IgD-negative memory B cell (primary cell): ENCODE measurements around the gene CIROP. TPM values are rescaled to one million over a fixed set of nuclear protein-coding genes. Genes with fewer than 3 reads are reported as not detected.
A peak's percentile ranks its signal among the peaks of the same experiment; 100 is the strongest.

Experiments
- H3K27ac Mint-ChIP-seq, 3 donors: one replicate each; pipeline ENCODE4 v1.8.0; 2020 to 2022; ENCODE audit warnings: mild to moderate bottlenecking in 3 of 3, mixed read lengths in 3 of 3, moderate library complexity in 1 of 3
- H3K27me3 Mint-ChIP-seq: one replicate; pipeline ENCODE4 v1.8.0; 2021; ENCODE audit warnings: mixed read lengths
- H3K36me3 Mint-ChIP-seq: one replicate; pipeline ENCODE4 v1.8.0; 2020; ENCODE audit warnings: mild to moderate bottlenecking, mixed read lengths
- H3K4me1 Mint-ChIP-seq, 3 donors: one replicate each; pipeline ENCODE4 v1.8.0; 2020 to 2022; ENCODE audit warnings: mixed read lengths in 3 of 3, mild to moderate bottlenecking in 1 of 3
- H3K4me3 Mint-ChIP-seq, 4 donors: one replicate each; pipeline ENCODE4 v1.8.0; 2020 to 2022; ENCODE audit warnings: mild to moderate bottlenecking in 4 of 4, mixed read lengths in 4 of 4, moderate library complexity in 3 of 4
- H3K9me3 Mint-ChIP-seq, 3 donors: one replicate each; pipeline ENCODE4 v1.8.0; 2020 to 2021; ENCODE audit warnings: mixed read lengths in 3 of 3, mild to moderate bottlenecking in 1 of 3
- polyA plus RNA-seq: library from polyadenylated mRNA; unstranded; fragments of 300-500 nt; fragmentation: Illumina TruSeq; gene quantifications from one replicate; pipeline ENCODE4 v1.2.3, GENCODE V29; 2021

Gene CIROP
- polyA plus RNA-seq, 1 donor from 2014 or later = not detected

DNA sequence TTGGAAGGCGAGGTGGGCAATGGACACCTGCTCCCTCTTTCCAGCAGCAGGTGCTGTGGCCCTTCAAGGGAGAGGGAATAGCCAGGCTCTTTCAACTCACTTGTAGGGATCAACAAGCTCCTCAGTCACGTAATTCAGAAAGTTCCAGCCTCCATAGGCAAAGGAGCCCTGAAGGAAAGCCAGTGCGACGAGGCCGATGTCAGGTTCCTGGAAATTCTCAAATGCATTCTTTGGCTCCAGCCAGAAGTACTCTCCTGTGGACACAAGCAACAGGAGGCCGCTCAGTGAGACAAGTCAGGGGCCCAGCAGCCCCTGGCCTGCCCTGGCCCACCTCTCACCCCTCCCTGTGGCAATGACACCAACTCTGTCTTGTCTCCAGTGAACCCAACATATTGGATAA, 35.6 kb upstream of the CIROP start:
- H3K4me1 Mint-ChIP-seq = peaks cover 0 to 2% (median 0%) of the 10 kb centered on the region in 3 donors
- no peak overlapping the region for H3K27ac Mint-ChIP-seq
- H3K36me3 Mint-ChIP-seq = no peaks in the 10 kb centered on the region
- no peaks in the 10 kb centered on the region for H3K9me3 Mint-ChIP-seq
- H3K4me3 Mint-ChIP-seq = no peak overlapping the region
- no peaks in the 10 kb centered on the region for H3K27me3 Mint-ChIP-seq

- Mint-ChIP-seq H3K27me3 (no peaks in the 10 kb centered on the region), H3K27ac (no peak overlapping the region), H3K4me3 (no peak overlapping the region), H3K36me3 (no peaks in the 10 kb centered on the region), H3K9me3 (no peaks in the 10 kb centered on the region), H3K4me1 (peaks cover 0 to 2% (median 0%) of the 10 kb centered on the region in 3 donors)
Measured at GRCh38 chr14:23139874-23140273, 35.1 kb upstream of the CIROP start.

GRCh38 chr14:23137813-23138535, 33.2 kb upstream of the CIROP start:
- no peaks in the 10 kb centered on the region for H3K9me3 Mint-ChIP-seq
- no peaks in the 10 kb centered on the region for H3K36me3 Mint-ChIP-seq
- H3K4me1 Mint-ChIP-seq = no peaks in the 10 kb centered on the region
- H3K27ac Mint-ChIP-seq = no peak overlapping the region
- no peaks in the 10 kb centered on the region for H3K27me3 Mint-ChIP-seq
- no peak overlapping the region for H3K4me3 Mint-ChIP-seq

DNA sequence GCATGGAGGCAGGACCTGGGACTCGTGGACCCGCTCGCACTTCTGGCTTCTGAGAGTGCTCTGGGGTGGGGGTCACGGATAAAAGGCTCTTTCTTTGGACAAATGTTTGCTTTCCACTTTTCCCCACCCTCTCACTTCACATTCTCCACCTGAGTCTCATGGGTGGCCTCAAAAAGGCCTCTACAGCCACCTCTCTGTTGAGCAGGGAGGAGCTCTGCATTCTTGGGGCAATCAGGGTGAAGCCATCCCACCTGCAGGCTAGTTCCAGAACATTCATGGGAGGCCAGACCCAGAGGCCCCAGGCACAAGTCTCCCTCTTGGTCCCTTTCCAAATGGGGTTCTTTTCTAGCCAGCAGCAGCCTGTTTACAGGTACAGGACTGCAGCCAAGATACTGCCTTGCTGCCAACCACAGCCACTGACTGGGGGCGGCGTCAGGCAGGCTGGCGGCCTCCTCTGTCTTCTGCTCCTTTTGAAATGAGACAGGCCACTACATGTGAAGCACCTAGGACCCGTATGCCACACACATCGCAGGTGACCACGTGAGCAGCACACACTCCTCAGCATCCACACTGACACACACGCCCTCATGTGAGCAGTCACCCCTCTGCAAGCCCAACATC, 32.5 kb upstream of the CIROP start:
- H3K27me3 Mint-ChIP-seq = no peaks in the 10 kb centered on the region
- no peak overlapping the region for H3K27ac Mint-ChIP-seq
- H3K4me1 Mint-ChIP-seq = no peaks in the 10 kb centered on the region
- no peaks in the 10 kb centered on the region for H3K9me3 Mint-ChIP-seq
- no peaks in the 10 kb centered on the region for H3K36me3 Mint-ChIP-seq
- H3K4me3 Mint-ChIP-seq = peak overlapping the region in 1 of 4 donors; percentile 81

GRCh38 chr14:23136566-23137133, 31.9 kb upstream of the CIROP start:
- no peaks in the 10 kb centered on the region for H3K9me3 Mint-ChIP-seq
- no peaks in the 10 kb centered on the region for H3K27me3 Mint-ChIP-seq
- no peaks in the 10 kb centered on the region for H3K36me3 Mint-ChIP-seq
- no peaks in the 10 kb centered on the region for H3K4me1 Mint-ChIP-seq
- H3K4me3 Mint-ChIP-seq = no peak overlapping the region
- peak overlapping the region in 1 of 3 donors; percentile 24 for H3K27ac Mint-ChIP-seq

DNA sequence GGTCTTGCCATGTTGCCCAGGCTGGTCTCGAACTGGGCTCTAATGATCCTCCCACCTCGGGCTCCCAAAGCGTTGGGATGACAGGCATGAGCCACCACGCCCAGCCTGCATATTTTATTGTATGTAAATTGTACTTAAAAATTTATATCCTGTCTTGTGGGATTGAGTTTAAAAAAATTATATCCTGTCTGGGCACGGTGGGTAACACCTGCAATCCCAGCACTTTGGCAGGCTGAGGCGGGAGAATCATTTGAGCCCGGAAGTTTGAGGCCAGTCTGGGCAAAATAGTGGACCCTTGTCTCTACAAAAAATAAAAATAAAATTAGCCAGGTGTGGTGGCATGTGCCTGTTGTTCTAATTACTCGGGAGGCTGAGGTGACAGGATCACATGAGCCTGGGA, 28.2 kb upstream of the CIROP start:
- Mint-ChIP-seq H3K4me1 (peaks cover 5 to 22% (median 7%) of the 10 kb centered on the region in 3 donors), H3K27me3 (no peaks in the 10 kb centered on the region), H3K36me3 (no peaks in the 10 kb centered on the region), H3K9me3 (peaks cover 0 to 2% (median 0%) of the 10 kb centered on the region in 3 donors), H3K27ac (no peak overlapping the region), H3K4me3 (peak overlapping the region in 1 of 4 donors; percentile 54)

DNA sequence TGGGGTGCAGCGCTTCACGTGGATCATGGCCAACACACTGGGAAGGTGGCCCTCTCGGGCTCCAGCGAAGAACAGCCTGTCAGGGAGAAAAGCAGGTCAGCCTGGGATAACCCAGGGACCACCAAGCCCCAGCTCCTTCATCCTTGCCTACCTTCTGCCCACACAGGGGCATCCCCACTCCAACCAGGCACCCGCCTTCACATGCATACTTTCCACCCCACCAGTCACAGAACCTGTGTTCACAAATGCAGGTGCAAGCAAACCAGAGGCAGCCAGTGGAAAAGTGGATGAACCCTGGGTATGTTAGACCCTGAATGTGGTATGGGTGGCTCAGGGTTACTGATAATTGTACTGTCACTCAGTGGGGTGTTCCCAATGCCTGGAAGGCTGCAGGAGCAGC, 26.7 kb upstream of the CIROP start:
- Mint-ChIP-seq H3K27ac (no peak overlapping the region), H3K4me1 (peaks cover 7 to 22% (median 10%) of the 10 kb centered on the region in 3 donors), H3K36me3 (no peaks in the 10 kb centered on the region), H3K27me3 (no peaks in the 10 kb centered on the region), H3K4me3 (no peak overlapping the region), H3K9me3 (peaks cover 0 to 2% (median 0%) of the 10 kb centered on the region in 3 donors)

GRCh38 chr14:23130871-23131270, 26.1 kb upstream of the CIROP start:
- peaks cover 0 to 2% (median 0%) of the 10 kb centered on the region in 3 donors for H3K9me3 Mint-ChIP-seq
- H3K27me3 Mint-ChIP-seq = no peaks in the 10 kb centered on the region
- no peak overlapping the region for H3K4me3 Mint-ChIP-seq
- H3K4me1 Mint-ChIP-seq = peaks cover 7 to 22% (median 10%) of the 10 kb centered on the region in 3 donors
- H3K27ac Mint-ChIP-seq = peak overlapping the region in 1 of 3 donors; percentile 29
- H3K36me3 Mint-ChIP-seq = no peaks in the 10 kb centered on the region

DNA sequence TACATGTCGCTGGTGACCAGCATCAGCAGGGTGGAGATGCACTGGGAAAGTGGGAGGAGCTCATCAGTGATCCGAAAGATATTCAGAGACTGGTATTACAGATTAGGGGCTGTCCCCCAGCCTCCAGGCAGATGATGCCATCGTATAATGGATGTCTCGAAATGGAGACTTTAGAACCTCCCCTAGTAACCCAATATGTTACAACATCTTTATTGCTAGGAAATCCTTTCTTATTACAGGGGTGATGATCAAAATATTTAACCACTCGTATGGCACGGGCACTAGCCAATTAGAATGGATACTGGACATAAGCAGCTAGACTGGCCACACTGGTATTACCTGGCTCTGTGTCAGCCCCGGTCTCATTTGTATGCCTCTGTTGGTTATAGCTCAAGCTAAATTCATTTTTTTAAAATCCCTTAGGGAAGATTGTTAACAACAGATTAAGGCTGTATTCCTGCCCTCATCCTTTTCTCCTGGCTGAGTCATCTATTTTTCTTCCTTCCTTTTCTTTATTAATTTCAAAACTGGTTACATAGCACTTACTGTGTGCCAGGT, 25.0 kb upstream of the CIROP start:
- H3K27ac Mint-ChIP-seq = peak overlapping the region in 1 of 3 donors; percentile 81
- no peak overlapping the region for H3K4me3 Mint-ChIP-seq
- H3K4me1 Mint-ChIP-seq = peaks cover 7 to 22% (median 10%) of the 10 kb centered on the region in 3 donors
- peaks cover 0 to 2% (median 0%) of the 10 kb centered on the region in 3 donors for H3K9me3 Mint-ChIP-seq
- no peaks in the 10 kb centered on the region for H3K27me3 Mint-ChIP-seq
- no peaks in the 10 kb centered on the region for H3K36me3 Mint-ChIP-seq

GRCh38 chr14:23128969-23129758, 24.4 kb upstream of the CIROP start:
- Mint-ChIP-seq H3K27me3 (no peaks in the 10 kb centered on the region), H3K36me3 (no peaks in the 10 kb centered on the region), H3K4me3 (no peak overlapping the region), H3K4me1 (peaks cover 7 to 25% (median 10%) of the 10 kb centered on the region in 3 donors), H3K27ac (peak overlapping the region in 2 of 3 donors; percentile 4 to 81), H3K9me3 (peaks cover 0 to 2% (median 0%) of the 10 kb centered on the region in 3 donors)

GRCh38 chr14:23127861-23128260, 23.1 kb upstream of the CIROP start:
- Mint-ChIP-seq H3K9me3 (peaks cover 0 to 2% (median 0%) of the 10 kb centered on the region in 3 donors), H3K4me1 (peaks cover 10 to 28% (median 11%) of the 10 kb centered on the region in 3 donors), H3K27me3 (no peaks in the 10 kb centered on the region), H3K36me3 (no peaks in the 10 kb centered on the region), H3K27ac (no peak overlapping the region), H3K4me3 (no peak overlapping the region)

GRCh38 chr14:23126548-23127278, 21.9 kb upstream of the CIROP start:
- H3K9me3 Mint-ChIP-seq = peaks cover 0 to 2% (median 0%) of the 10 kb centered on the region in 3 donors
- peaks cover 14 to 32% (median 16%) of the 10 kb centered on the region in 3 donors for H3K4me1 Mint-ChIP-seq
- H3K4me3 Mint-ChIP-seq = no peak overlapping the region
- no peaks in the 10 kb centered on the region for H3K27me3 Mint-ChIP-seq
- H3K27ac Mint-ChIP-seq = no peak overlapping the region
- H3K36me3 Mint-ChIP-seq = no peaks in the 10 kb centered on the region

GRCh38 chr14:23125933-23126524, 21.2 kb upstream of the CIROP start:
- Mint-ChIP-seq H3K4me3 (no peak overlapping the region), H3K27me3 (no peaks in the 10 kb centered on the region), H3K36me3 (no peaks in the 10 kb centered on the region), H3K4me1 (peaks cover 21 to 34% (median 21%) of the 10 kb centered on the region in 3 donors), H3K9me3 (peaks cover 0 to 2% (median 0%) of the 10 kb centered on the region in 3 donors), H3K27ac (no peak overlapping the region)

- no peaks in the 10 kb centered on the region for H3K27me3 Mint-ChIP-seq
- H3K27ac Mint-ChIP-seq = no peak overlapping the region
- H3K9me3 Mint-ChIP-seq = peaks cover 0 to 2% (median 0%) of the 10 kb centered on the region in 3 donors
- H3K36me3 Mint-ChIP-seq = no peaks in the 10 kb centered on the region
- H3K4me1 Mint-ChIP-seq = peaks cover 28 to 34% (median 31%) of the 10 kb centered on the region in 3 donors
- no peak overlapping the region for H3K4me3 Mint-ChIP-seq
Measured at GRCh38 chr14:23125011-23125410, 20.2 kb upstream of the CIROP start.
